ENCODE data around the gene EYA2. TPM values are rescaled to one million over a fixed set of nuclear protein-coding genes. Genes with fewer than 3 reads are reported as not detected.

The EYA2 gene
- total RNA-seq, 6 experiments from 2014 or later: 0.14 to 0.51 (median 0.28) TPM; not detected in 1

GRCh38 chr20:47236639-47236900, 341.9 kb downstream of the EYA2 start:
- H3K9me3 Mint-ChIP-seq: no peaks in the 10 kb centered on the region
- no peak for DNase-seq
- no peak overlapping the region for H3K27ac Mint-ChIP-seq
- peaks cover 17% of the 10 kb centered on the region for H3K4me1 Mint-ChIP-seq (ENCODE audit: low read depth)
- no peak overlapping the region for H3K4me3 Mint-ChIP-seq
- TF ChIP-seq CTCF (IDR thresholded peaks at IDR 0.05): no peak
- H3K27me3 Mint-ChIP-seq (ENCODE audit: insufficient read depth): peaks cover 3% of the 10 kb centered on the region; the same call in 1 of the 2 replicates
- H3K36me3 Mint-ChIP-seq (ENCODE audit: low read depth): peaks cover 38% of the 10 kb centered on the region

- peaks cover 12% of the 10 kb centered on the region; the same call in 1 of the 2 replicates for H3K4me1 Mint-ChIP-seq (ENCODE audit: low read depth)
- no peak overlapping the region for H3K4me3 Mint-ChIP-seq
- DNase-seq: no peak
- H3K27ac Mint-ChIP-seq: no peak overlapping the region
- H3K36me3 Mint-ChIP-seq (ENCODE audit: low read depth): peaks cover 40% of the 10 kb centered on the region
- H3K9me3 Mint-ChIP-seq: no peaks in the 10 kb centered on the region
- TF ChIP-seq CTCF (IDR thresholded peaks at IDR 0.05): no peak
- peaks cover 3% of the 10 kb centered on the region; the same call in 1 of the 2 replicates for H3K27me3 Mint-ChIP-seq (ENCODE audit: insufficient read depth)
Observed at GRCh38 chr20:47237715-47238114, 343.1 kb downstream of the EYA2 start.

Small RNAs within 50 kb of the gene (microRNA-seq; reads per million reads assigned to microRNA genes)
- not detected for gene MIR3616

Other genes with a start within 250 kb of the EYA2 start
- 1 to 10 TPM; 2.3 to 3.5 (median 2.7) TPM for gene SLC13A3, start 243.4 kb upstream of the EYA2 start, total RNA-seq (2021; fragmentation: NEBNext Ultra II Directional; extraction: Animal tissue kit (Norgen Biotek cat#: 25700))
- gene TP53RK, start 205.4 kb upstream of the EYA2 start, total RNA-seq (2021; fragmentation: NEBNext Ultra II Directional; extraction: Animal tissue kit (Norgen Biotek cat#: 25700)): 10 to 100 TPM; 14.8 to 20.0 (median 15.8) TPM
- gene SLC2A10, start 185.2 kb upstream of the EYA2 start, total RNA-seq (2021; fragmentation: NEBNext Ultra II Directional; extraction: Animal tissue kit (Norgen Biotek cat#: 25700)): 10 to 100 TPM; 27.0 to 36.4 (median 30.5) TPM